HepG2 (cell line): ENCODE results near the gene CASP6. TPM values are rescaled to one million over a fixed set of nuclear protein-coding genes. Genes with fewer than 3 reads are reported as not detected.

ENCODE experiments used
- ATAD3A ChIP-seq: sonication (generic); formaldehyde crosslinking; IDR thresholded peaks from 2 replicates; pipeline ENCODE4 v1.4.0; 2020; ENCODE audit warnings: missing genetic modification reagents
- GATAD2A ChIP-seq: IDR thresholded peaks from 2 replicates; pipeline ENCODE4 v1.6.1; 2016
- GMEB1 ChIP-seq: sonication (generic); formaldehyde crosslinking; IDR thresholded peaks from 2 replicates; pipeline ENCODE4 v1.5.1; 2020; ENCODE audit warnings: missing genetic modification reagents, mild to moderate bottlenecking, borderline replicate concordance
- IRX3 ChIP-seq: sonication (generic); formaldehyde crosslinking; IDR thresholded peaks from 2 replicates; pipeline ENCODE4 v1.8.1; 2023; ENCODE audit warnings: mild to moderate bottlenecking, low read depth, missing genetic modification reagents, borderline replicate concordance
- MAF1 ChIP-seq: sonication (generic); formaldehyde crosslinking; IDR thresholded peaks from 2 replicates; pipeline ENCODE4 v1.5.0; 2020; ENCODE audit warnings: missing genetic modification reagents, borderline replicate concordance
- NFE2L2 ChIP-seq: fragments of 150-350 bp; IDR thresholded peaks from 2 replicates; pipeline ENCODE4 v1.6.1; 2014; ENCODE audit warnings: low read length
- PHB2 ChIP-seq: fragments of 450-650 bp; IDR thresholded peaks from 2 replicates; pipeline ENCODE4 v1.6.1; 2018; ENCODE audit not compliant: partially characterized antibody
- SP1 ChIP-seq, 2 experiments: fragments of 450-650 bp in 1 of 2; sonication (generic) in 1 of 2; formaldehyde crosslinking in 1 of 2; IDR thresholded peaks; 2 replicates each; pipeline versions ENCODE4 v1.4.0 to v1.6.1; 2016 to 2020; ENCODE audit warnings: missing genetic modification reagents in 1 of 2
- ZMYM4 ChIP-seq: sonication (generic); formaldehyde crosslinking; IDR thresholded peaks from 2 replicates; pipeline ENCODE4 v1.8.1; 2023; ENCODE audit warnings: mild to moderate bottlenecking, missing genetic modification reagents
- ZNF232 ChIP-seq: sonication (generic); formaldehyde crosslinking; IDR thresholded peaks from 2 replicates; pipeline ENCODE4 v1.4.0; 2020; ENCODE audit warnings: missing genetic modification reagents, borderline replicate concordance
- ZNF335 ChIP-seq: sonication (generic); formaldehyde crosslinking; IDR thresholded peaks from 2 replicates; pipeline ENCODE4 v1.4.0; 2020; ENCODE audit warnings: missing genetic modification reagents
- ZNF350 ChIP-seq: sonication (generic); formaldehyde crosslinking; IDR thresholded peaks from 2 replicates; pipeline ENCODE4 v1.4.0; 2020; ENCODE audit warnings: mild to moderate bottlenecking, low read depth, missing genetic modification reagents, borderline replicate concordance
- ZNF484 ChIP-seq: sonication (generic); formaldehyde crosslinking; IDR thresholded peaks from 2 replicates; pipeline ENCODE4 v1.5.1; 2020; ENCODE audit warnings: mild to moderate bottlenecking, low read depth, missing genetic modification reagents, borderline replicate concordance
- ZNF569 ChIP-seq: sonication (generic); formaldehyde crosslinking; IDR thresholded peaks from 2 replicates; pipeline ENCODE4 v1.5.0; 2020; ENCODE audit warnings: mild to moderate bottlenecking, missing genetic modification reagents, moderate library complexity, borderline replicate concordance
- ZNF672 ChIP-seq: sonication (generic); formaldehyde crosslinking; IDR thresholded peaks from 2 replicates; pipeline ENCODE4 v1.8.1; 2022; ENCODE audit warnings: missing genetic modification reagents
- ZNF7 ChIP-seq: IDR thresholded peaks from 2 replicates; pipeline ENCODE4 v1.6.1; 2016; ENCODE audit warnings: missing biosample characterization, missing genetic modification reagents
- ZNF724P ChIP-seq: sonication (generic); formaldehyde crosslinking; IDR thresholded peaks from 2 replicates; pipeline ENCODE4 v1.8.0; 2022; ENCODE audit warnings: missing genetic modification reagents, borderline replicate concordance
- ZNF747 ChIP-seq: sonication (generic); formaldehyde crosslinking; IDR thresholded peaks from 2 replicates; pipeline ENCODE4 v1.8.1; 2023; ENCODE audit warnings: missing genetic modification reagents, mild to moderate bottlenecking, borderline replicate concordance
- ZNF749 ChIP-seq: sonication (generic); formaldehyde crosslinking; IDR thresholded peaks from 2 replicates; pipeline ENCODE4 v1.8.0; 2022; ENCODE audit warnings: mild to moderate bottlenecking, missing genetic modification reagents, moderate library complexity, borderline replicate concordance
- polyA plus RNA-seq, 8 experiments: library from polyadenylated mRNA; depleted of rRNA in 3 of 8; stranded (reverse) in 7 of 8; unstranded in 1 of 8; fragments of >200 nt; fragmentation: Illumina TruSeq in 4 of 8; extraction: Trizol in 4 of 8; gene quantifications; 2 replicates each; pipeline versions ENCODE4 v1.2.1 to v1.2.3, GENCODE V29; 2011 to 2016; ENCODE audit warnings: low read depth in 4 of 8, missing spikeins in 1 of 8, mixed read lengths in 1 of 8; ENCODE audit not compliant: insufficient read depth in 1 of 8
- total RNA-seq, 5 experiments: library from RNA; depleted of rRNA; stranded (reverse); fragments of >200 nt; fragmentation: Illumina TruSeq; extraction: Trizol; gene quantifications; 2 replicates each; pipeline ENCODE4 v1.2.3, GENCODE V29; 2016; ENCODE audit warnings: low read depth in 1 of 5
- TF ChIP-seq, protein P1 (sequence below): sonication (generic); formaldehyde crosslinking; IDR thresholded peaks from 2 replicates; pipeline ENCODE4 v1.8.0; 2022; ENCODE audit warnings: missing genetic modification reagents, mild to moderate bottlenecking, borderline replicate concordance
- TF ChIP-seq, protein P2 (sequence below): sonication (generic); formaldehyde crosslinking; IDR thresholded peaks from 2 replicates; pipeline ENCODE4 v1.5.0; 2020; ENCODE audit warnings: missing genetic modification reagents, mild to moderate bottlenecking, borderline replicate concordance
- TF ChIP-seq, protein P3 (sequence below): sonication (generic); formaldehyde crosslinking; conservative IDR thresholded peaks from 2 replicates; pipeline ENCODE4 v1.8.1; 2023; ENCODE audit warnings: missing genetic modification reagents
- TF ChIP-seq, protein P4 (sequence below): IDR thresholded peaks from 2 replicates; pipeline ENCODE4 v1.6.1; 2016; ENCODE audit warnings: missing compliant biosample characterization, missing genetic modification reagents, borderline replicate concordance

The CASP6 gene
- total and polyA plus RNA-seq, 2 of the 13 experiments (the other 11 are each of a cell fraction or from before 2014, with no cell fraction given), result 19.7 to 34.6 TPM

- 0 out of 2 replicates have a peak, but pooled peaks have one; percentile 32 for TF ChIP-seq ZNF232 (CRISPR knock-in tag)
- TF ChIP-seq ZNF484 (CRISPR knock-in tag), result no peak
- no peak for TF ChIP-seq ZNF672
- TF ChIP-seq PHB2, result no peak
- TF ChIP-seq ATAD3A (CRISPR knock-in tag), result no peak
- TF ChIP-seq, protein P1, sequence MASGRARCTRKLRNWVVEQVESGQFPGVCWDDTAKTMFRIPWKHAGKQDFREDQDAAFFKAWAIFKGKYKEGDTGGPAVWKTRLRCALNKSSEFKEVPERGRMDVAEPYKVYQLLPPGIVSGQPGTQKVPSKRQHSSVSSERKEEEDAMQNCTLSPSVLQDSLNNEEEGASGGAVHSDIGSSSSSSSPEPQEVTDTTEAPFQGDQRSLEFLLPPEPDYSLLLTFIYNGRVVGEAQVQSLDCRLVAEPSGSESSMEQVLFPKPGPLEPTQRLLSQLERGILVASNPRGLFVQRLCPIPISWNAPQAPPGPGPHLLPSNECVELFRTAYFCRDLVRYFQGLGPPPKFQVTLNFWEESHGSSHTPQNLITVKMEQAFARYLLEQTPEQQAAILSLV (CRISPR knock-in tag), result no peak
- no peak for TF ChIP-seq ZNF350 (CRISPR knock-in tag)
- TF ChIP-seq MAF1 (CRISPR knock-in tag), result 0 out of 2 replicates have a peak, but pooled peaks have one; percentile 33
- peak; percentile 59; the same call in 1 of the 2 replicates for TF ChIP-seq ZNF749 (CRISPR knock-in tag)
- no peak for TF ChIP-seq ZNF747 (CRISPR knock-in tag)
- TF ChIP-seq, protein P2, sequence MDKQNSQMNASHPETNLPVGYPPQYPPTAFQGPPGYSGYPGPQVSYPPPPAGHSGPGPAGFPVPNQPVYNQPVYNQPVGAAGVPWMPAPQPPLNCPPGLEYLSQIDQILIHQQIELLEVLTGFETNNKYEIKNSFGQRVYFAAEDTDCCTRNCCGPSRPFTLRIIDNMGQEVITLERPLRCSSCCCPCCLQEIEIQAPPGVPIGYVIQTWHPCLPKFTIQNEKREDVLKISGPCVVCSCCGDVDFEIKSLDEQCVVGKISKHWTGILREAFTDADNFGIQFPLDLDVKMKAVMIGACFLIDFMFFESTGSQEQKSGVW (CRISPR knock-in tag), result no peak
- TF ChIP-seq, protein P3, sequence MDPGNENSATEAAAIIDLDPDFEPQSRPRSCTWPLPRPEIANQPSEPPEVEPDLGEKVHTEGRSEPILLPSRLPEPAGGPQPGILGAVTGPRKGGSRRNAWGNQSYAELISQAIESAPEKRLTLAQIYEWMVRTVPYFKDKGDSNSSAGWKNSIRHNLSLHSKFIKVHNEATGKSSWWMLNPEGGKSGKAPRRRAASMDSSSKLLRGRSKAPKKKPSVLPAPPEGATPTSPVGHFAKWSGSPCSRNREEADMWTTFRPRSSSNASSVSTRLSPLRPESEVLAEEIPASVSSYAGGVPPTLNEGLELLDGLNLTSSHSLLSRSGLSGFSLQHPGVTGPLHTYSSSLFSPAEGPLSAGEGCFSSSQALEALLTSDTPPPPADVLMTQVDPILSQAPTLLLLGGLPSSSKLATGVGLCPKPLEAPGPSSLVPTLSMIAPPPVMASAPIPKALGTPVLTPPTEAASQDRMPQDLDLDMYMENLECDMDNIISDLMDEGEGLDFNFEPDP (CRISPR knock-in tag), result no peak
- TF ChIP-seq, protein P4, sequence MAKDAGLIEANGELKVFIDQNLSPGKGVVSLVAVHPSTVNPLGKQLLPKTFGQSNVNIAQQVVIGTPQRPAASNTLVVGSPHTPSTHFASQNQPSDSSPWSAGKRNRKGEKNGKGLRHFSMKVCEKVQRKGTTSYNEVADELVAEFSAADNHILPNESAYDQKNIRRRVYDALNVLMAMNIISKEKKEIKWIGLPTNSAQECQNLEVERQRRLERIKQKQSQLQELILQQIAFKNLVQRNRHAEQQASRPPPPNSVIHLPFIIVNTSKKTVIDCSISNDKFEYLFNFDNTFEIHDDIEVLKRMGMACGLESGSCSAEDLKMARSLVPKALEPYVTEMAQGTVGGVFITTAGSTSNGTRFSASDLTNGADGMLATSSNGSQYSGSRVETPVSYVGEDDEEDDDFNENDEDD (CRISPR knock-in tag), result peak; percentile 8; the same call in 1 of the 2 replicates
- TF ChIP-seq ZNF724P (CRISPR knock-in tag), result no peak
- no peak for TF ChIP-seq ZNF569 (CRISPR knock-in tag)
- TF ChIP-seq ZMYM4 (CRISPR knock-in tag), result no peak
- no peak for TF ChIP-seq SP1 (IDR thresholded peaks at IDR 0.05)
- no peak for TF ChIP-seq SP1 (CRISPR knock-in tag; IDR thresholded peaks at IDR 0.05)
- peak; percentile 47 for TF ChIP-seq GATAD2A (CRISPR knock-in tag)
- 0 out of 2 replicates have a peak, but pooled peaks have one; percentile 20 for TF ChIP-seq ZNF335 (CRISPR knock-in tag)
- no peak for TF ChIP-seq ZNF7 (CRISPR knock-in tag)
- no peak for TF ChIP-seq IRX3
- peak; percentile 26; the same call in 1 of the 2 replicates for TF ChIP-seq GMEB1
- no peak for TF ChIP-seq NFE2L2
Measured at GRCh38 chr4:109702950-109703663, at the start of gene CASP6 (continued).
